ENCODE data around the gene SLC16A5. TPM values are rescaled to one million over a fixed set of nuclear protein-coding genes. Genes with fewer than 3 reads are reported as not detected.

The SLC16A5 gene
- total RNA-seq, 1 donor from 2014 or later = 3.0 TPM

GRCh38 chr17:75073618-75074047 lies 14.1 kb upstream of the SLC16A5 start:
- DNase-seq (ENCODE audit: low spot score) = no peak
- Mint-ChIP-seq H3K27ac (ENCODE audit: unreplicated experiment) (no peak overlapping the region), H3K9me3 (ENCODE audit: low read depth) (no peaks in the 10 kb centered on the region), H3K36me3 (ENCODE audit: low read depth) (no peaks in the 10 kb centered on the region), H3K4me1 (ENCODE audit: low read depth) (peaks cover 12% of the 10 kb centered on the region), H3K27me3 (ENCODE audit: low read depth) (no peaks in the 10 kb centered on the region), H3K4me3 (ENCODE audit: unreplicated experiment) (no peak overlapping the region)
- TF ChIP-seq, protein P1, sequence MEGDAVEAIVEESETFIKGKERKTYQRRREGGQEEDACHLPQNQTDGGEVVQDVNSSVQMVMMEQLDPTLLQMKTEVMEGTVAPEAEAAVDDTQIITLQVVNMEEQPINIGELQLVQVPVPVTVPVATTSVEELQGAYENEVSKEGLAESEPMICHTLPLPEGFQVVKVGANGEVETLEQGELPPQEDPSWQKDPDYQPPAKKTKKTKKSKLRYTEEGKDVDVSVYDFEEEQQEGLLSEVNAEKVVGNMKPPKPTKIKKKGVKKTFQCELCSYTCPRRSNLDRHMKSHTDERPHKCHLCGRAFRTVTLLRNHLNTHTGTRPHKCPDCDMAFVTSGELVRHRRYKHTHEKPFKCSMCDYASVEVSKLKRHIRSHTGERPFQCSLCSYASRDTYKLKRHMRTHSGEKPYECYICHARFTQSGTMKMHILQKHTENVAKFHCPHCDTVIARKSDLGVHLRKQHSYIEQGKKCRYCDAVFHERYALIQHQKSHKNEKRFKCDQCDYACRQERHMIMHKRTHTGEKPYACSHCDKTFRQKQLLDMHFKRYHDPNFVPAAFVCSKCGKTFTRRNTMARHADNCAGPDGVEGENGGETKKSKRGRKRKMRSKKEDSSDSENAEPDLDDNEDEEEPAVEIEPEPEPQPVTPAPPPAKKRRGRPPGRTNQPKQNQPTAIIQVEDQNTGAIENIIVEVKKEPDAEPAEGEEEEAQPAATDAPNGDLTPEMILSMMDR (IDR thresholded peaks at IDR 0.05) = no peak

GRCh38 chr17:75074532-75074931 lies 13.2 kb upstream of the SLC16A5 start:
- TF ChIP-seq, protein P1 (IDR thresholded peaks at IDR 0.05) = no peak
- no peak overlapping the region for H3K4me3 Mint-ChIP-seq (ENCODE audit: unreplicated experiment)
- H3K27me3 Mint-ChIP-seq (ENCODE audit: low read depth) = no peaks in the 10 kb centered on the region
- H3K36me3 Mint-ChIP-seq (ENCODE audit: low read depth) = no peaks in the 10 kb centered on the region
- H3K9me3 Mint-ChIP-seq (ENCODE audit: low read depth) = no peaks in the 10 kb centered on the region
- no peak for DNase-seq (ENCODE audit: low spot score)
- H3K4me1 Mint-ChIP-seq (ENCODE audit: low read depth) = peaks cover 21% of the 10 kb centered on the region
- no peak overlapping the region for H3K27ac Mint-ChIP-seq (ENCODE audit: unreplicated experiment)

- Mint-ChIP-seq H3K27ac (ENCODE audit: unreplicated experiment) (no peak overlapping the region), H3K4me3 (ENCODE audit: unreplicated experiment) (no peak overlapping the region), H3K9me3 (ENCODE audit: low read depth) (no peaks in the 10 kb centered on the region), H3K4me1 (ENCODE audit: low read depth) (peaks cover 26% of the 10 kb centered on the region), H3K27me3 (ENCODE audit: low read depth) (no peaks in the 10 kb centered on the region), H3K36me3 (ENCODE audit: low read depth) (no peaks in the 10 kb centered on the region)
- TF ChIP-seq, protein P1 (IDR thresholded peaks at IDR 0.05) = no peak
- no peak for DNase-seq (ENCODE audit: low spot score)
Measured at GRCh38 chr17:75075597-75076336, 12.0 kb upstream of the SLC16A5 start.

DNA sequence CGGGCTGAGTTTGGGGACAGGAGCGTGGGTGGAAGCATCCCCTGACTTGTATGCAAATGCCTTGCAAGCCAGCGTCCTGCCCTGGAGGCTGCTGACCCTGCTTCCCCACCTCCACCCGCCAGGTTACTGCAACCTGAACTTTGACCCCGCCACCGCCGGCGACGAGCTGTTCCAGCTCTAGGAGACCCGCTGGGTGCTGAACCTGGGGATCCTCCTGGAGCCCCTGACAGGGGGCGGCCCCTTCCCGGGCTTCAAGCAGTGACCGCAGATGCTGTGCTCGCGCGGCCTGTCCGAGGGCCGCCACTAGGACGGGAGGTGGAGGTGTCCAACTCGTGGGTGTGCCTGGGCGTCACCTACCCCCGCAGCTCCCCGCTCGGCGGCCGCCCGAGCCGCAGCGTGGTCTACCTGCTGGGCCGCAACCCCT lies 10.7 kb upstream of the SLC16A5 start:
- no peaks in the 10 kb centered on the region for H3K9me3 Mint-ChIP-seq (ENCODE audit: low read depth)
- H3K36me3 Mint-ChIP-seq (ENCODE audit: low read depth) = no peaks in the 10 kb centered on the region
- peaks cover 28% of the 10 kb centered on the region for H3K4me1 Mint-ChIP-seq (ENCODE audit: low read depth)
- DNase-seq (ENCODE audit: low spot score) = no peak
- H3K4me3 Mint-ChIP-seq (ENCODE audit: unreplicated experiment) = no peak overlapping the region
- H3K27ac Mint-ChIP-seq (ENCODE audit: unreplicated experiment) = no peak overlapping the region
- H3K27me3 Mint-ChIP-seq (ENCODE audit: low read depth) = no peaks in the 10 kb centered on the region
- TF ChIP-seq, protein P1 (IDR thresholded peaks at IDR 0.05) = no peak

DNA sequence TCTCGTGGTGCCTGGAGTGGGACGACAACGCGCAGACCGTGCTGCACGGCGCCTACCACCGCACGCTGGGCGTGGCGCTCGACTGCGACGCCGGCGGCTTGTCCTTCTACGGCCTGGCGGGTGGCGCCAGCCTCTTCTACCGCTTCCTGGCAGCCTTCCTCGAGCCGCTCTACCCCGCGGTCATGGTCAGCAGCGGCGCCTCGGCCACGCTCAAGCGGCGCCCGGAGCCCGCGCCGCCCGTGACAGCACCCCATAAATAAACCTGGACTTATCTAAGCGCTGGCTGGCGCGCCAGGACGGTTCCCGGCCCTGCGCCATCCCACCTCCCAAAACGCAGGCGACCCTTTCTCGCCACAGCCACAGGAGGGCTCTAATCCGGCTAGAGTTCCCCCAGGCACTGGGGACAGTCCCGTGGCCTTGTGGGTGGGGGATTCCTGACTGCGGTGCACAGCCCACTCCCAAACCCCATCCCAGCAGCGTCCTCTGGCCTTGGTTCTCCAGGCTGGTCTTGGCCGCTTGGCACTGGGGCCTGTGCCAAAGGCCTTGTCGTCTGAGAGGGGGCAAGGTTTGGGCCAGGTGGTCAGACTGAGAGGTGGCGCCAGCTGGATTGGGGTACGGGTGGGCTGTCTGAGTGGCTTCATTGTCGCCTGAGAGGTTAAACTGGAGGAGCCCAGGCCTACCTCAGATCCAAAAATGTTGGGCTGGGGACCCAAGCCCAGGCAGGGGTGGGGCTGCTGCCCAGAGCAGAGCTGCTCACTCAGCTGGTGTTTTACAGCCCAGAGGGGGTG lies 10.1 kb upstream of the SLC16A5 start:
- no peak overlapping the region for H3K4me3 Mint-ChIP-seq (ENCODE audit: unreplicated experiment)
- peaks cover 34% of the 10 kb centered on the region for H3K4me1 Mint-ChIP-seq (ENCODE audit: low read depth)
- no peaks in the 10 kb centered on the region for H3K36me3 Mint-ChIP-seq (ENCODE audit: low read depth)
- H3K27me3 Mint-ChIP-seq (ENCODE audit: low read depth) = no peaks in the 10 kb centered on the region
- TF ChIP-seq, protein P1 (IDR thresholded peaks at IDR 0.05) = no peak
- H3K27ac Mint-ChIP-seq (ENCODE audit: unreplicated experiment) = peak overlapping the region; percentile 36
- DNase-seq (ENCODE audit: low spot score) = no peak
- H3K9me3 Mint-ChIP-seq (ENCODE audit: low read depth) = no peaks in the 10 kb centered on the region

Measured in chondrocyte (in vitro differentiated cells).